AG09319 (cell line): ENCODE data around the gene DISC1.

Experiments used
- DNase-seq: peaks from one replicate; pipeline ENCODE4 v3.0.0-alpha.2; 2010; ENCODE audit warnings: low read depth; ENCODE audit errors: extremely low read depth
- CTCF ChIP-seq: IDR thresholded peaks from 2 replicates; pipeline ENCODE4 v1.5.1; 2011; ENCODE audit warnings: low read depth, mild to moderate bottlenecking, inconsistent platforms, low read length, moderate library complexity

The DISC1 gene

GRCh38 chr1:231828182-231828920 is 201.8 kb downstream of the DISC1 start:
- no peak for TF ChIP-seq CTCF
- DNase-seq = peak; percentile 59

GRCh38 chr1:231829332-231829731 is 202.7 kb downstream of the DISC1 start:
- no peak for DNase-seq
- no peak for TF ChIP-seq CTCF

GRCh38 chr1:231836227-231836893 is 209.8 kb downstream of the DISC1 start:
- TF ChIP-seq CTCF = no peak
- DNase-seq = no peak

GRCh38 chr1:231838521-231838920 is 211.9 kb downstream of the DISC1 start:
- no peak for TF ChIP-seq CTCF
- DNase-seq = no peak

GRCh38 chr1:231839999-231840398 is 213.4 kb downstream of the DISC1 start:
- TF ChIP-seq CTCF = no peak
- DNase-seq = no peak

- DNase-seq = peak; percentile 18
- TF ChIP-seq CTCF = no peak
These were observed 215.2 kb downstream of the DISC1 start for GRCh38 chr1:231841616-231842344.

- DNase-seq = no peak
- TF ChIP-seq CTCF = no peak
These were observed 215.9 kb downstream of the DISC1 start for GRCh38 chr1:231842441-231842840.
